Measurements from ENCODE around the gene CYFIP1.

- TF ChIP-seq POLR2A (IDR thresholded peaks at IDR 0.05; ENCODE audit: low read depth, low read length) (no peak), POLR2AphosphoS5 (IDR thresholded peaks at IDR 0.05; ENCODE audit: low read depth, low read length) (no peak), TAF1 (IDR thresholded peaks at IDR 0.05; ENCODE audit: borderline replicate concordance, low read depth, low read length) (no peak)
These were observed 105.2 kb downstream of the CYFIP1 start for GRCh38 chr15:22874966-22875365.
